ENCODE data around the gene TEX14.

The TEX14 gene

DNA sequence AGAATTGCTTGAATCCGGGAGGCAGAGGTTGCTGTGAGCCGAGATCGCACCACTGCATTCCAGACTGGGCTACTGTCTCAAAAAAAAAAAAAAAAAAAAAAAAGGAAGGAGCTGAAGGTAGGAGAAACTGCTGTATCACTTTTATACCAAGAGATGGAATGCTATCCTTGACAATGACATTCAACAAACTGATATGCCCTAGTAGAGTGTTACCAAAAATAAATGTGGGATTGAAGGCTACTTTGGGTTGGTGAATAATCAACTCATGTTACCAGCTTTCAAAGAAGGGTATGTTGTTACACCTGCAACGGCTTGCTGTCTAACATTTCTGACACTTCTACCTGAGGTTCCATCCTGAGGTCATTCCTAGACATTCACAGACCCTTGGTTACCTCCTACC is 84.9 kb downstream of the TEX14 start:
- Histone ChIP-seq H3K79me2 (ENCODE audit: control insufficient read depth, insufficient read depth, low read length, unreplicated experiment) (no peaks in the 10 kb centered on the region), H3K36me3 (ENCODE audit: insufficient read depth, low read length) (no peaks in the 10 kb centered on the region), H3K4me1 (ENCODE audit: control insufficient read depth, insufficient read depth, low read length, unreplicated experiment) (no peaks in the 10 kb centered on the region), H3K27me3 (ENCODE audit: insufficient read depth, low read length) (no peaks in the 10 kb centered on the region), H2AFZ (ENCODE audit: low read length, unreplicated experiment) (no peak overlapping the region), H3K4me3 (ENCODE audit: low read depth, low read length) (no peak overlapping the region), H3K27ac (ENCODE audit: low read depth, low read length) (no peak overlapping the region)

DNA sequence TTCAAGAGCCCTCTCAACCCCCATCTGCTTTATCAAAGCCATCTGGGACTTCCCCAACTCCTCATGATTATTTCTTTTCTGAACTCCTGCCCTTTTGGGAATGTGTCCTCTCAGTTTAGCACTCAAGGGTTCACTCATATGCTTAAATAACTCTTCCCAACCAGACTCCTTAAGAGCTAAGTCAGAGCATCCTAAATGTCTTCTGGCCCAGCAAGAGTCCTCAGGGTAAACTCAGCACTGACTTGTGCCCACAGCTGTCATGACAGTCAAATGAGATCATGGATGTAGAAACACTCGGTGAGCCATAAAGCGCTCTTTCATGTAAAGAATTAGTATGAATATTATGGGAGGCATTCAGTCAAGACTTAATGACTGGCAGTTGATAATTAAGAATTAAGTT is 85.9 kb downstream of the TEX14 start:
- H3K27me3 ChIP-seq (ENCODE audit: insufficient read depth, low read length) = no peaks in the 10 kb centered on the region
- no peaks in the 10 kb centered on the region for H3K4me1 ChIP-seq (ENCODE audit: control insufficient read depth, insufficient read depth, low read length, unreplicated experiment)
- no peak overlapping the region for H3K27ac ChIP-seq (ENCODE audit: low read depth, low read length)
- H2AFZ ChIP-seq (ENCODE audit: low read length, unreplicated experiment) = no peak overlapping the region
- no peak overlapping the region for H3K4me3 ChIP-seq (ENCODE audit: low read depth, low read length)
- no peaks in the 10 kb centered on the region for H3K36me3 ChIP-seq (ENCODE audit: insufficient read depth, low read length)
- H3K79me2 ChIP-seq (ENCODE audit: control insufficient read depth, insufficient read depth, low read length, unreplicated experiment) = no peaks in the 10 kb centered on the region

DNA sequence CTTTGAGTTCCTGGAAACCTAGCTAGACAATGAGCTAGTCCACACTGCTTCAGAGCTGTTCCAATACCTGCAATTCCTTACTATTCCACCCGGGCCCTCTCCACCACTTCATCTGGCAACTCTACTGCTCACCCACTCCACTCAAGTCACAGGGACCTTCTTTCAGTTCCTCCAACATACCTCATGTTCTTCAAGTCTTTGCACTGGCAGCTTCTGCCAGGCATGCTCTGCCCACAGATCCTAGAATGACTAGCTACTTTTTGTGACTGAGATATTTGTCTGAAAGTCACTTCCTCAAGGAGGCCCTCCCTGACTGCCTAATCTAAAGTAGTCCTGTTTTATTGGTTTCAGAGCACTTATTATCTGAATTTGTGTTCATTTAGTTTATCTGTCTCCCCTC is 86.4 kb downstream of the TEX14 start:
- no peaks in the 10 kb centered on the region for H3K36me3 ChIP-seq (ENCODE audit: insufficient read depth, low read length)
- H3K27ac ChIP-seq (ENCODE audit: low read depth, low read length) = no peak overlapping the region
- H3K79me2 ChIP-seq (ENCODE audit: control insufficient read depth, insufficient read depth, low read length, unreplicated experiment) = no peaks in the 10 kb centered on the region
- no peaks in the 10 kb centered on the region for H3K4me1 ChIP-seq (ENCODE audit: control insufficient read depth, insufficient read depth, low read length, unreplicated experiment)
- H3K27me3 ChIP-seq (ENCODE audit: insufficient read depth, low read length) = no peaks in the 10 kb centered on the region
- no peak overlapping the region for H3K4me3 ChIP-seq (ENCODE audit: low read depth, low read length)
- no peak overlapping the region for H2AFZ ChIP-seq (ENCODE audit: low read length, unreplicated experiment)

DNA sequence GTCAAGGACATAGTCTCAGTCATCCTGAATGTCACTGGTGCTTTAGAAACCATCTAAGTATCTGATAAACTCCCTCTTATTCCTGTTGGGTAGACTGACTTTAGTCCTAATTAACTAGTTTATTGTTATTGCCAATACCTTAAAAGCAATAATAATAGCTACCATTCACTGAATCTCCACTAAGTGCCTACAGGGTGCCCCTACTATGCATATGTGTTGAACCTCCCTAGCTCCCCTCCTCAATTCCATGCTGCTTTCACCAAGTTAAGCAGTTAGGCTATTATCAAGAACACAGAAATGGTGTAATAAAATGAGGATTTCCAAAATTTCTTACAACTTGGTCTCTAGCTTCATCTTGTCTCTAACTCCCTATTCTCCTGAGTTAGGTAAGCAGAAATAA is 89.9 kb downstream of the TEX14 start:
- no peaks in the 10 kb centered on the region for H3K4me1 ChIP-seq (ENCODE audit: control insufficient read depth, insufficient read depth, low read length, unreplicated experiment)
- H3K79me2 ChIP-seq (ENCODE audit: control insufficient read depth, insufficient read depth, low read length, unreplicated experiment) = no peaks in the 10 kb centered on the region
- H2AFZ ChIP-seq (ENCODE audit: low read length, unreplicated experiment) = no peak overlapping the region

DNA sequence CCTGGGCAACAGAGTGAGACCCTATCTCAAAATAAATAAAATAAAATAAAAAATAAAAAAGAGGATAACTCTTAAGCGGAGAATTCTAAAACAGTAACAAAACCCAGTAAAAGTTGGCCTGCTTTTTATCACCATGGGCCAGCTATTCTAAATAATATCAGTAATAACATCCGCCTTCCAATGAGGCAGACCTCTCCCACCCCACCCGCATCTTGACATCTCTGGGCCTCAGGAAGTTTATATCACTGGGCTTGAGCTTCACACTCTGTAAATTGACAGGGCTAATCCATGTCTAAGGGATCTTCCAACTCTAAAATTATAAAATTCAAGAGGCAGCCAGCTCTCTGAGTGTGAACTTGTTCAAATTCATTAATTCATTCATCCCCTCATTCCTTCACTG is 94.5 kb downstream of the TEX14 start:
- no peak overlapping the region for H3K4me3 ChIP-seq (ENCODE audit: low read depth, low read length)
- H3K79me2 ChIP-seq (ENCODE audit: control insufficient read depth, insufficient read depth, low read length, unreplicated experiment) = no peaks in the 10 kb centered on the region
- no peaks in the 10 kb centered on the region for H3K4me1 ChIP-seq (ENCODE audit: control insufficient read depth, insufficient read depth, low read length, unreplicated experiment)
- H3K27me3 ChIP-seq (ENCODE audit: insufficient read depth, low read length) = no peaks in the 10 kb centered on the region
- H3K27ac ChIP-seq (ENCODE audit: low read depth, low read length) = no peak overlapping the region
- H2AFZ ChIP-seq (ENCODE audit: low read length, unreplicated experiment) = no peak overlapping the region
- H3K36me3 ChIP-seq (ENCODE audit: insufficient read depth, low read length) = no peaks in the 10 kb centered on the region

More for the DNA sequence above, 89.9 kb downstream of the TEX14 start:
- no peaks in the 10 kb centered on the region for H3K36me3 ChIP-seq (ENCODE audit: insufficient read depth, low read length)
- H3K27ac ChIP-seq (ENCODE audit: low read depth, low read length) = no peak overlapping the region
- H3K4me3 ChIP-seq (ENCODE audit: low read depth, low read length) = no peak overlapping the region
- H3K27me3 ChIP-seq (ENCODE audit: insufficient read depth, low read length) = no peaks in the 10 kb centered on the region

DNA sequence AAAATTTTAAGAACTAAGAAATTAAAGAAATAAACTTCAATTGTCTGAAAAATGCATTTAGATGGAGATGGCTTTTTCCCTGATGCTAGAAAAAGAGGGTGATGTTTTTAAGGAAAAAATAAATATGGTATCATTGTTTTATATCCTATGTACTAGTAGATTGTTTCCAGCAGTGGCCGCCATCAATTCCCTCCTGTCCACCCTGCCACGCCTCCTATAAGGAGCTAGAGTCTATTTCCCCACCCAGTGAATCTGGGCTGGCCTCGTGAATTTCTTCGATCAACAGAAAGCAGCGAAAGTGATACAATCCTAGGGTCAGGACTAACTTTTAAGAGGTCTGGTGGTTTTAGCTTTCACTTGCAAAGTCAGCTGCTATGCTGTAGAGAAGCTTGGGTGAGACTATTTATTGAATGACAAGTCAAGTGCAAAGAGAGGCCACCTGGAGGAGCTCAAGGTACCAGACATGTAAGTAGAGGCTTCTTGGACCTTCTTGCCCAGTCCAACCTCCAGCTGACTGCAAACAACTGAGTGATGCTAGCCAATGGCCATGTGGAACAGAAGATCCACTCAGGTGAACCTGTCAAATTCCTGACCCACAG is 96.6 kb downstream of the TEX14 start:
- Histone ChIP-seq H3K79me2 (ENCODE audit: control insufficient read depth, insufficient read depth, low read length, unreplicated experiment) (no peaks in the 10 kb centered on the region), H2AFZ (ENCODE audit: low read length, unreplicated experiment) (no peak overlapping the region), H3K4me1 (ENCODE audit: control insufficient read depth, insufficient read depth, low read length, unreplicated experiment) (no peaks in the 10 kb centered on the region), H3K27ac (ENCODE audit: low read depth, low read length) (no peak overlapping the region), H3K27me3 (ENCODE audit: insufficient read depth, low read length) (no peaks in the 10 kb centered on the region), H3K36me3 (ENCODE audit: insufficient read depth, low read length) (no peaks in the 10 kb centered on the region), H3K4me3 (ENCODE audit: low read depth, low read length) (no peak overlapping the region)

DNA sequence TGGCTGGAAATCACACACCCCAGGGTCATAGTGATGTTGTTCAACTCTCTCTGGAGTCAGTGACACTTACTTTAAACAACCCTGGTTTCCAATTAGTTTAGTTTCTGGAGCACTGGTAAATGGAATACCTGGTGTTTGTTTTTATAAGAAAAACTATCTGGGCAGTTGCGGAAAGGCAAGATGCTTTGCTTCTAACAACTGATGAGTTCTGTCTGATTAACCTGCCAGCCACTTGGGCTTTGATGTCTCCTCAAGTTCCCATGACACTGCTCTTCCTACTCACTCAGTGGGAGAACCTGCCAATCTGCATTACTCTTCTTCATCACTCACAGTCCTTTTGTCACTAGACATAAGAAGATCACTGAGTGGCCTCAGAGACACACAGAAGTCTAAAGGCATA is 98.7 kb downstream of the TEX14 start:
- Histone ChIP-seq H3K4me1 (ENCODE audit: control insufficient read depth, insufficient read depth, low read length, unreplicated experiment) (no peaks in the 10 kb centered on the region), H3K27me3 (ENCODE audit: insufficient read depth, low read length) (no peaks in the 10 kb centered on the region), H3K79me2 (ENCODE audit: control insufficient read depth, insufficient read depth, low read length, unreplicated experiment) (no peaks in the 10 kb centered on the region), H3K27ac (ENCODE audit: low read depth, low read length) (no peak overlapping the region), H3K36me3 (ENCODE audit: insufficient read depth, low read length) (no peaks in the 10 kb centered on the region), H3K4me3 (ENCODE audit: low read depth, low read length) (no peak overlapping the region), H2AFZ (ENCODE audit: low read length, unreplicated experiment) (no peak overlapping the region)

DNA sequence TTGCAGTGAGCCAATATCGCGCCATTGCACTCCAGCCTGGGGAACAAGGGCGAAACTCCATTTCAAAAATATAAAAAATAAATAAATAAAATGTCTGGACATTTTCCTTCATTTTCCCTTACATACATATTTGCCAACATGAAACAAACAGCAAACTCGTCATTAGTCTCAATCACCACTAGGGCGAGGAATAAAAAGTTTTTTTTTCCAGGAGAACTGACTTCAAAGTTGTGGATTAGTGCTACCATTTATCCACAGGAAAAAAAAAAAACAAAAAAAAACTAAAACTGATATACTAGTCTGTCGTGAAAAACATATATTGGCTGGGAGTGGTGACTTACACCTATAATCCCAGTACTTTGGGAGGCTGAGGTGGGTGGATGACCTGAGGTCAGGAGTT is 100.4 kb downstream of the TEX14 start:
- H3K27ac ChIP-seq (ENCODE audit: low read depth, low read length) = no peak overlapping the region
- H3K4me1 ChIP-seq (ENCODE audit: control insufficient read depth, insufficient read depth, low read length, unreplicated experiment) = no peaks in the 10 kb centered on the region
- H3K79me2 ChIP-seq (ENCODE audit: control insufficient read depth, insufficient read depth, low read length, unreplicated experiment) = no peaks in the 10 kb centered on the region
- no peak overlapping the region for H3K4me3 ChIP-seq (ENCODE audit: low read depth, low read length)
- no peaks in the 10 kb centered on the region for H3K36me3 ChIP-seq (ENCODE audit: insufficient read depth, low read length)
- H2AFZ ChIP-seq (ENCODE audit: low read length, unreplicated experiment) = no peak overlapping the region
- H3K27me3 ChIP-seq (ENCODE audit: insufficient read depth, low read length) = no peaks in the 10 kb centered on the region

DNA sequence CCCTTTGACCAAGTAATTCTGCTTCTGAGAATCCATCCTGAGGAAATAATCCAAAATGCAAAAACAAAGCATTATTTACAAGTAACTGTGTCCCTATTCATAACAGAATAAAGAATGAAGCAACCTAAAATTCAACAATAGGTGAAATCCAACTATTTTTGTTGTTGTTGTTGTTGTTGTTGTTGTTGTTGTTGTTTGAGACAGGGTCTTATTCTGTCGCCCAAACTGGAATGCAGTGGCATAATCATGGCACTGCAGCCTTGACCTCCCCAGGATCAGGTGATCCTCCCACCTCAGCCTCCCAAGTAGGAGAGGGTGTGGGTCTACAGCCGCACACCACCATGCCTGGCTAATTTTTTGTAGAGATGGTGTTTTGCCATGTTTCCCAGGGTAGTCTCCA is 101.5 kb downstream of the TEX14 start:
- Histone ChIP-seq H2AFZ (ENCODE audit: low read length, unreplicated experiment) (no peak overlapping the region), H3K79me2 (ENCODE audit: control insufficient read depth, insufficient read depth, low read length, unreplicated experiment) (no peaks in the 10 kb centered on the region), H3K27ac (ENCODE audit: low read depth, low read length) (no peak overlapping the region), H3K4me1 (ENCODE audit: control insufficient read depth, insufficient read depth, low read length, unreplicated experiment) (no peaks in the 10 kb centered on the region), H3K36me3 (ENCODE audit: insufficient read depth, low read length) (no peaks in the 10 kb centered on the region), H3K27me3 (ENCODE audit: insufficient read depth, low read length) (no peaks in the 10 kb centered on the region), H3K4me3 (ENCODE audit: low read depth, low read length) (no peak overlapping the region)

DNA sequence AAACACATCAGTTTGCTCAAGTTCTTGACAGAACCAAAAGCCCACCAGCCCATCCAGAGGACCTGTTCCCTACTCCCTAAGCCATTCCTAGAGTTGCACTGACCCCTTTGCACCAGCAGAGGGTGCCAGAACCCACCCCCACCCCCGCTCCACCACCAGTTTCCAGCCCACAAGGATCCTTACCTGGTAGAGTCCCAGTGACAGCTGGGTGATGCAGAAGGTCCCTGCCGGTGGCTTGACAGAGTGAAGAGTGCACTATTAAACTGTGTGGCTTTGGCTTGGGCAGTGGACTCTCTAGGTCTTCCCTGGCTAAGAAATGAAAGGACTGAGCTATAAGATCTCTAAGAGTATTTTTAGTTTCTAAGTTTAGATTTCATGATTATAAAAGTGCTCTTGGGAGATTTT is 104.1 kb downstream of the TEX14 start:
- no peak overlapping the region for H3K4me3 ChIP-seq (ENCODE audit: low read depth, low read length)
- no peaks in the 10 kb centered on the region for H3K27me3 ChIP-seq (ENCODE audit: insufficient read depth, low read length)
- H3K79me2 ChIP-seq (ENCODE audit: control insufficient read depth, insufficient read depth, low read length, unreplicated experiment) = no peaks in the 10 kb centered on the region
- H3K27ac ChIP-seq (ENCODE audit: low read depth, low read length) = no peak overlapping the region
- no peak overlapping the region for H2AFZ ChIP-seq (ENCODE audit: low read length, unreplicated experiment)
- H3K36me3 ChIP-seq (ENCODE audit: insufficient read depth, low read length) = no peaks in the 10 kb centered on the region
- H3K4me1 ChIP-seq (ENCODE audit: control insufficient read depth, insufficient read depth, low read length, unreplicated experiment) = no peaks in the 10 kb centered on the region

DNA sequence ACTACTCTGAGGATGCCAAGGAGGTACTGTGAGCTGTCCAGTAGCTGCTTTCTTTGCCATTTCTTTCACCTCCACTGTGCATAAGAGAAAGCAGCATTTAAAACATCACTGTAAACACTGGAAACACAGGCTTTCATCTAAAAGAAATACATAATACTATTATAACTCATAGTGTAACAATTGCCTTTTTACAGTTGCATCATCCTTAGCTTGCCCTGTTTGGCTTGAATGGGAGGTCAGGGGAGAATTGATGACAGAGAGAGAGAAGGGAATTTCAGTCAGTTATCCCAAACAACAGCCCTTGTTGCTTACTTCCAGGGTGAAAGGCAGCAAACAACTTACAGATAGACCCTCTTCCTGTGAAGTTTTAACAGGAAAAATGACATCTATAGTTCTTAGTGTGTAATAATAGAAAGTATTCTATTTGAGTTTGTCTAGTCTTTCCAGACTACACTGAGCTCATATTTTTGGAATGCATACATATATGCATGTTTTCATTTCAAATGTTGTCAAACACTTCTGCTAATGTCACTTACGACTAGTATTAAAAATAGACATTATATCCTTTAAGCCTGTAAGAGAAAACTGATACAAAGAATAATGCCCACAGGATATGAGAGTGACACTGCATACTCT is 105.7 kb downstream of the TEX14 start:
- H2AFZ ChIP-seq (ENCODE audit: low read length, unreplicated experiment) = no peak overlapping the region
- H3K27ac ChIP-seq (ENCODE audit: low read depth, low read length) = no peak overlapping the region
- H3K79me2 ChIP-seq (ENCODE audit: control insufficient read depth, insufficient read depth, low read length, unreplicated experiment) = no peaks in the 10 kb centered on the region
- no peaks in the 10 kb centered on the region for H3K4me1 ChIP-seq (ENCODE audit: control insufficient read depth, insufficient read depth, low read length, unreplicated experiment)
- H3K36me3 ChIP-seq (ENCODE audit: insufficient read depth, low read length) = no peaks in the 10 kb centered on the region
- H3K4me3 ChIP-seq (ENCODE audit: low read depth, low read length) = no peak overlapping the region
- no peaks in the 10 kb centered on the region; the same call in 1 of the 2 replicates for H3K27me3 ChIP-seq (ENCODE audit: insufficient read depth, low read length)
